Keratinocyte (primary cell): Measurements from ENCODE around the gene XRN2. TPM values are rescaled to one million over a fixed set of nuclear protein-coding genes. Genes with fewer than 3 reads are reported as not detected.

ENCODE experiments used
- DNase-seq: peaks from one replicate; pipeline ENCODE4 v3.0.0-alpha.2; 2011; ENCODE audit warnings: low read depth, missing footprints, low spot score
- FAIRE-seq: peaks from 2 replicates; lab custom pipeline; 2011; peaks lifted over from hg19 to GRCh38; lab: Jason Lieb, UNC
- H2AFZ ChIP-seq: 2 replicates; pipeline ENCODE4 v1.6.0; 2012; ENCODE audit warnings: low read length, control low read depth, inconsistent platforms; ENCODE audit not compliant: control insufficient read depth
- H3K27ac ChIP-seq: 2 replicates; pipeline ENCODE4 v1.5.1; 2011; ENCODE audit warnings: low read length; ENCODE audit not compliant: control insufficient read depth, insufficient read depth
- H3K27me3 ChIP-seq: 3 replicates; pipeline ENCODE4 v1.6.0; 2011; ENCODE audit warnings: low read length; ENCODE audit not compliant: control insufficient read depth, insufficient read depth; ENCODE audit errors: extremely low read depth
- H3K36me3 ChIP-seq, 2 experiments: 2 replicates in 1 of 2; 3 replicates in 1 of 2; pipeline ENCODE4 v1.5.1; 2011; ENCODE audit warnings: low read length in 2 of 2, mild to moderate bottlenecking in 1 of 2; ENCODE audit not compliant: control insufficient read depth in 2 of 2, insufficient read depth in 2 of 2; ENCODE audit errors: extremely low read depth in 1 of 2
- H3K4me1 ChIP-seq: 3 replicates; pipeline ENCODE4 v1.5.1; 2011; ENCODE audit warnings: low read length; ENCODE audit not compliant: control insufficient read depth, insufficient read depth; ENCODE audit errors: extremely low read depth
- H3K4me2 ChIP-seq: 3 replicates; pipeline ENCODE4 v1.6.0; 2011; ENCODE audit warnings: low read depth, low read length; ENCODE audit not compliant: control insufficient read depth, insufficient read depth; ENCODE audit errors: extremely low read depth
- H3K4me3 ChIP-seq, 3 experiments: fragments of 200-600 bp in 1 of 3; sonication (generic) in 1 of 3; 2 replicates in 2 of 3; 3 replicates in 1 of 3; pipeline ENCODE4 v1.5.1; 2011 to 2016; ENCODE audit warnings: low read length in 3 of 3, mild to moderate bottlenecking in 3 of 3, control low read depth in 2 of 3, inconsistent platforms in 1 of 3, low read depth in 1 of 3, mixed read lengths in 1 of 3, mixed run types in 1 of 3, moderate library complexity in 1 of 3; ENCODE audit not compliant: control insufficient read depth in 2 of 3, insufficient read depth in 2 of 3; ENCODE audit errors: extremely low read depth in 1 of 3
- H3K79me2 ChIP-seq: 2 replicates; pipeline ENCODE4 v1.6.0; 2012; ENCODE audit warnings: low read length; ENCODE audit not compliant: control insufficient read depth, insufficient read depth
- H3K9ac ChIP-seq: 3 replicates; pipeline ENCODE4 v1.6.0; 2011; ENCODE audit warnings: low read length; ENCODE audit not compliant: control insufficient read depth, insufficient read depth; ENCODE audit errors: extremely low read depth
- H3K9me1 ChIP-seq: 3 replicates; pipeline ENCODE4 v1.6.0; 2011; ENCODE audit warnings: low read length; ENCODE audit not compliant: control insufficient read depth, insufficient read depth; ENCODE audit errors: extremely low read depth
- H3K9me3 ChIP-seq: 2 replicates; pipeline ENCODE4 v1.5.1; 2012; ENCODE audit warnings: low read depth, low read length; ENCODE audit not compliant: control insufficient read depth
- H4K20me1 ChIP-seq: 3 replicates; pipeline ENCODE4 v1.6.0; 2011; ENCODE audit warnings: low read length; ENCODE audit not compliant: control insufficient read depth, insufficient read depth; ENCODE audit errors: extremely low read depth
- CTCF ChIP-seq, 3 experiments: IDR thresholded peaks in 1 of 3; conservative IDR thresholded peaks in 1 of 3; optimal IDR thresholded peaks in 1 of 3; 2 replicates in 2 of 3; 3 replicates in 1 of 3; pipeline versions ENCODE3 to v1.5.1; 2011; ENCODE audit warnings: low read length in 3 of 3, mild to moderate bottlenecking in 3 of 3, moderate library complexity in 2 of 3, control low read depth in 1 of 3, inconsistent platforms in 1 of 3; ENCODE audit not compliant: insufficient read depth in 2 of 3; ENCODE audit errors: extremely low read depth in 1 of 3
- EZH2 ChIP-seq: IDR thresholded peaks from one replicate; pipeline ENCODE4 v1.6.1; 2012; ENCODE audit warnings: inconsistent platforms, mild to moderate bottlenecking, low read length, moderate library complexity
- dilution Hi-C: fragments of 300-500 bp; cut with MboI; formaldehyde crosslinking; loops from one replicate; pipeline ENCODE4 v1.7.0; 2020; ENCODE audit warnings: low sequenced_read_pairs; ENCODE audit not compliant: extremely low pct_ligation_motif_present
- polyA plus RNA-seq, 5 experiments: library from polyadenylated mRNA; depleted of rRNA in 3 of 5; stranded (reverse) in 3 of 5; stranded (forward) in 1 of 5; unstranded in 1 of 5; fragments of >200 nt; gene quantifications; 1 replicate in 1 of 5; 2 replicates in 3 of 5; 3 replicates in 1 of 5; pipeline versions ENCODE4 v1.2.1 to v1.2.3, GENCODE V29; 2011 to 2012; ENCODE audit warnings: missing spikeins in 2 of 5, low read depth in 1 of 5, low replicate concordance in 1 of 5

XRN2 gene
- polyA plus RNA-seq, 1 donor (not counting 4 experiments of a cell fraction or from before 2014, with no cell fraction given): 85.8 TPM

GRCh38 chr20:21378259-21378658 lies 75.1 kb downstream of the XRN2 start:
- no peak overlapping the region for H3K9ac ChIP-seq
- dilution Hi-C loops: no loop called here
- no peaks in the 10 kb centered on the region for H3K9me1 ChIP-seq
- H3K9me3 ChIP-seq: no peaks in the 10 kb centered on the region
- DNase-seq: no peak
- no peak overlapping the region for H3K4me2 ChIP-seq
- H3K36me3 ChIP-seq: peaks cover 0 to 7% of the 10 kb centered on the region in 2 experiments
- H3K4me1 ChIP-seq: no peaks in the 10 kb centered on the region
- TF ChIP-seq CTCF (optimal IDR thresholded peaks at IDR 0.05 in 1 of 3, IDR thresholded peaks at IDR 0.05 in 1 of 3, conservative IDR thresholded peaks at IDR 0.05 in 1 of 3; ENCODE audit: extremely low read depth in 1 of 3, insufficient read depth in 2 of 3, low read length in 3 of 3) (no peak), EZH2 (no peak)
- H3K27me3 ChIP-seq: no peaks in the 10 kb centered on the region
- no peak overlapping the region for H3K27ac ChIP-seq
- no peaks in the 10 kb centered on the region for H4K20me1 ChIP-seq
- FAIRE-seq: no peak
- peaks cover 8% of the 10 kb centered on the region for H3K79me2 ChIP-seq
- H2AFZ ChIP-seq: no peak overlapping the region
- no peak overlapping the region for H3K4me3 ChIP-seq

- Histone ChIP-seq H3K36me3 (peaks cover 2 to 17% of the 10 kb centered on the region in 2 experiments), H3K9ac (no peak overlapping the region)
Observed at GRCh38 chr20:21380711-21381110, 77.6 kb downstream of the XRN2 start.

More at GRCh38 chr20:21380711-21381110, 77.6 kb downstream of the XRN2 start:
- no peaks in the 10 kb centered on the region for H3K27me3 ChIP-seq
- H3K9me1 ChIP-seq: no peaks in the 10 kb centered on the region
- H3K79me2 ChIP-seq: peaks cover 4% of the 10 kb centered on the region
- H3K4me1 ChIP-seq: no peaks in the 10 kb centered on the region
- FAIRE-seq: no peak
- H3K4me3 ChIP-seq: no peak overlapping the region
- no peak for DNase-seq
- TF ChIP-seq CTCF (optimal IDR thresholded peaks at IDR 0.05 in 1 of 3, IDR thresholded peaks at IDR 0.05 in 1 of 3, conservative IDR thresholded peaks at IDR 0.05 in 1 of 3; ENCODE audit: extremely low read depth in 1 of 3, insufficient read depth in 2 of 3, low read length in 3 of 3): no peak
- TF ChIP-seq EZH2: no peak
- no peak overlapping the region for H3K4me2 ChIP-seq
- dilution Hi-C loops: loop anchor here (10.0 kb wide), 1 partner anchor 56 kb away; no protein-coding TSS in a partner anchor
- H2AFZ ChIP-seq: no peak overlapping the region
- H3K27ac ChIP-seq: no peak overlapping the region
- no peaks in the 10 kb centered on the region for H3K9me3 ChIP-seq
- H4K20me1 ChIP-seq: no peaks in the 10 kb centered on the region
